GM23338 (cell line): Measurements from ENCODE around the gene AUH. TPM values are rescaled to one million over a fixed set of nuclear protein-coding genes. Genes with fewer than 3 reads are reported as not detected.

Source experiments
- ATAC-seq: fragments of 200-7000 bp; cut with Tn5 transposase; 3 replicates; pipeline ENCODE4 v1.9.1; 2020
- DNase-seq: peaks from one replicate; pipeline ENCODE4 v3.0.0-alpha.2; 2015; ENCODE audit warnings: low spot score
- H2AFZ ChIP-seq: fragments of 200-600 bp; sonication (generic); 2 replicates; pipeline ENCODE4 v1.8.0; 2016; ENCODE audit warnings: antibody characterized with exemption, mild to moderate bottlenecking, moderate library complexity
- H3F3A ChIP-seq: fragments of 200-600 bp; sonication (generic); replicated peaks from 2 replicates; pipeline ENCODE4 v1.8.0; 2017; ENCODE audit warnings: antibody characterized with exemption, mixed run types, low read depth
- H3K27ac ChIP-seq: fragments of 200-600 bp; sonication (generic); 2 replicates; pipeline ENCODE4 v1.6.1; 2016; ENCODE audit warnings: low read depth
- H3K27me3 ChIP-seq: fragments of 200-600 bp; sonication (generic); 2 replicates; pipeline ENCODE4 v1.8.0; 2016; ENCODE audit warnings: mild to moderate bottlenecking, mixed run types, moderate library complexity; ENCODE audit not compliant: insufficient read depth
- H3K36me3 ChIP-seq: fragments of 200-600 bp; sonication (generic); 2 replicates; pipeline ENCODE4 v1.8.0; 2016; ENCODE audit warnings: mild to moderate bottlenecking; ENCODE audit not compliant: insufficient read depth
- H3K4me1 ChIP-seq: fragments of 200-600 bp; sonication (generic); 2 replicates; pipeline ENCODE4 v1.8.0; 2016; ENCODE audit warnings: mild to moderate bottlenecking, moderate library complexity; ENCODE audit not compliant: insufficient read depth
- H3K4me2 ChIP-seq: fragments of 200-600 bp; sonication (generic); 2 replicates; pipeline ENCODE4 v1.7.1; 2017; ENCODE audit warnings: mixed run types
- H3K4me3 ChIP-seq: fragments of 200-600 bp; sonication (generic); 2 replicates; pipeline ENCODE4 v1.6.1; 2016; ENCODE audit warnings: mixed run types
- H3K79me2 ChIP-seq: fragments of 200-600 bp; sonication (generic); replicated peaks from 2 replicates; pipeline ENCODE4 v1.8.0; 2017; ENCODE audit warnings: mild to moderate bottlenecking; ENCODE audit not compliant: insufficient read depth
- H3K9me2 ChIP-seq: fragments of 200-600 bp; sonication (generic); 2 replicates; pipeline ENCODE4 v1.8.0; 2017; ENCODE audit not compliant: insufficient read depth
- H4K20me1 ChIP-seq: fragments of 200-600 bp; sonication (generic); replicated peaks from 2 replicates; pipeline ENCODE4 v1.8.0; 2017; ENCODE audit warnings: mild to moderate bottlenecking; ENCODE audit not compliant: insufficient read depth
- H3K27ac Mint-ChIP-seq: 2 replicates; pipeline ENCODE4 v1.8.0; 2020; ENCODE audit warnings: inconsistent platforms, mild to moderate bottlenecking, moderate library complexity, mixed read lengths
- H3K27me3 Mint-ChIP-seq: 3 replicates; pipeline ENCODE4 v1.8.0; 2022; ENCODE audit warnings: low read depth, mild to moderate bottlenecking, moderate library complexity, mixed read lengths, inconsistent platforms; ENCODE audit not compliant: insufficient read depth, poor library complexity
- H3K36me3 Mint-ChIP-seq: 3 replicates; pipeline ENCODE4 v1.8.0; 2021; ENCODE audit warnings: low read depth, mild to moderate bottlenecking, inconsistent platforms, moderate library complexity, mixed read lengths
- H3K4me1 Mint-ChIP-seq: 3 replicates; pipeline ENCODE4 v1.8.0; 2020; ENCODE audit warnings: mild to moderate bottlenecking, inconsistent platforms, mixed read lengths
- H3K4me3 Mint-ChIP-seq: 3 replicates; pipeline ENCODE4 v1.8.0; 2021; ENCODE audit warnings: moderate library complexity, mild to moderate bottlenecking, inconsistent platforms, mixed read lengths
- H3K9me3 Mint-ChIP-seq: 3 replicates; pipeline ENCODE4 v1.8.0; 2020; ENCODE audit warnings: moderate library complexity, mild to moderate bottlenecking, inconsistent platforms, mixed read lengths
- CREB1 ChIP-seq: fragments of 250-450 bp; sonication (Bioruptor Pico); IDR thresholded peaks from 2 replicates; pipeline ENCODE4 v1.5.0; 2020; ENCODE audit warnings: low read depth, mild to moderate bottlenecking, moderate library complexity
- EZH2 ChIP-seq: fragments of 200-600 bp; sonication (generic); IDR thresholded peaks from one replicate; pipeline ENCODE4 v1.8.0; 2017; ENCODE audit warnings: antibody characterized with exemption, mild to moderate bottlenecking, low read depth; ENCODE audit not compliant: unreplicated experiment
- EZH2phosphoT487 ChIP-seq: fragments of 200-600 bp; sonication (generic); IDR thresholded peaks from one replicate; pipeline ENCODE4 v1.8.1; 2018; ENCODE audit warnings: antibody characterized with exemption; ENCODE audit not compliant: unreplicated experiment
- JUNB ChIP-seq: IDR thresholded peaks from one replicate; pipeline ENCODE4 v1.6.1; 2016; ENCODE audit warnings: antibody characterized with exemption; ENCODE audit not compliant: unreplicated experiment
- NANOG ChIP-seq: IDR thresholded peaks from 2 replicates; pipeline ENCODE4 v1.6.1; 2016; ENCODE audit warnings: antibody characterized with exemption, borderline replicate concordance
- POLR2AphosphoS5 ChIP-seq: IDR thresholded peaks from 2 replicates; pipeline ENCODE4 v1.6.1; 2016; ENCODE audit warnings: antibody characterized with exemption, low read depth
- REST ChIP-seq: IDR thresholded peaks from one replicate; pipeline ENCODE4 v1.6.1; 2018; ENCODE audit warnings: antibody characterized with exemption; ENCODE audit not compliant: unreplicated experiment
- STAT1 ChIP-seq: IDR thresholded peaks from one replicate; pipeline ENCODE4 v1.6.1; 2016; ENCODE audit warnings: antibody characterized with exemption; ENCODE audit not compliant: unreplicated experiment
- ZNF114 ChIP-seq: fragments of 250-450 bp; sonication (Bioruptor Pico); IDR thresholded peaks from 2 replicates; pipeline ENCODE4 v1.5.0; 2020; ENCODE audit warnings: mild to moderate bottlenecking, moderate library complexity
- ZNF331 ChIP-seq: fragments of 250-450 bp; sonication (Bioruptor Pico); IDR thresholded peaks from 2 replicates; pipeline ENCODE4 v1.5.0; 2020; ENCODE audit warnings: low read depth, mild to moderate bottlenecking, moderate library complexity
- polyA plus RNA-seq: library from polyadenylated mRNA; unstranded; fragments of >200 nt; fragmentation: Nextera tagmentation; extraction: Ambion mirVana; gene quantifications from 2 replicates; pipeline ENCODE4 v1.2.1, GENCODE V29; 2016
- total RNA-seq: library from RNA; depleted of rRNA; stranded (reverse); fragments of >200 nt; shearing (Covaris generic); gene quantifications from 2 replicates; pipeline ENCODE4 v1.2.3, GENCODE V29; 2014
- TF ChIP-seq, protein P1 (sequence below), 2 experiments: fragments of 200-600 bp in 1 of 2; sonication (generic) in 1 of 2; conservative IDR thresholded peaks; 2 replicates each; pipeline versions ENCODE4 v1.5.1 to v1.6.1; 2016 to 2017; ENCODE audit warnings: antibody characterized with exemption in 2 of 2, low read depth in 2 of 2, mild to moderate bottlenecking in 2 of 2, moderate library complexity in 1 of 2
- TF ChIP-seq, protein P2 (sequence below): fragments of 250-450 bp; sonication (Bioruptor Pico); IDR thresholded peaks from 2 replicates; pipeline ENCODE4 v1.5.0; 2020; ENCODE audit warnings: mild to moderate bottlenecking, moderate library complexity
- TF ChIP-seq, protein P3 (sequence below): IDR thresholded peaks from 2 replicates; pipeline ENCODE4 v1.6.1; 2016; ENCODE audit warnings: antibody characterized with exemption

Gene AUH
- total and polyA plus RNA-seq, 2 experiments from 2014 or later, result 28.8 to 34.2 TPM

DNA sequence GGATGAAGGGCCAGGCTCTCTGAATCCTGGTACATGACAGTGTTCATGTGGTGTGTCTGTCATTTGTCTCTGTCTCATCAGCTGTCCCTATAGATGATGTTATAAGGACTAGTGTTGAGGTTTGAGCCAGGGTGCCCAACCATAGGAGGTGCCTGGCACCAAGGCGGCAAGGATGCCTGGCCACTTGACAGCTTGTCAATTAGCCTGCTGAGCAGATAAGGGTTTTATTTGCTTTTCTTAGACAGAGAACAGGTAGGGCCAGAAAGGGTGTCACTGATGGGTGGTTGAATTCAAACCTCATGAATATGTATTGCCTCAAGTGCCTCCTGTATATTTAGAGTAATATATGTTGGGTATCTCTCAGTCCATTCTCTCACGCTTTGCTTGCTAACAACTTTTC, 30.1 kb upstream of the AUH start:
- no peak overlapping the region for H2AFZ ChIP-seq

More for the DNA sequence above, 30.1 kb upstream of the AUH start:
- no peak overlapping the region for H3K4me2 ChIP-seq
- Mint-ChIP-seq H3K36me3 (no peaks in the 10 kb centered on the region), H3K4me3 (no peak overlapping the region), H3K27ac (no peak overlapping the region), H3K4me1 (no peaks in the 10 kb centered on the region), H3K9me3 (no peaks in the 10 kb centered on the region), H3K27me3 (no peaks in the 10 kb centered on the region)
- H3K27me3 ChIP-seq, result no peaks in the 10 kb centered on the region
- no peak for DNase-seq
- no peaks in the 10 kb centered on the region for H4K20me1 ChIP-seq
- no peaks in the 10 kb centered on the region for H3K9me2 ChIP-seq
- no peaks in the 10 kb centered on the region for H3K4me1 ChIP-seq
- H3K4me3 ChIP-seq, result no peak overlapping the region
- no peaks in the 10 kb centered on the region for H3F3A ChIP-seq
- no peak for TF ChIP-seq JUNB
- TF ChIP-seq EZH2phosphoT487, result no peak
- TF ChIP-seq, protein P1, sequence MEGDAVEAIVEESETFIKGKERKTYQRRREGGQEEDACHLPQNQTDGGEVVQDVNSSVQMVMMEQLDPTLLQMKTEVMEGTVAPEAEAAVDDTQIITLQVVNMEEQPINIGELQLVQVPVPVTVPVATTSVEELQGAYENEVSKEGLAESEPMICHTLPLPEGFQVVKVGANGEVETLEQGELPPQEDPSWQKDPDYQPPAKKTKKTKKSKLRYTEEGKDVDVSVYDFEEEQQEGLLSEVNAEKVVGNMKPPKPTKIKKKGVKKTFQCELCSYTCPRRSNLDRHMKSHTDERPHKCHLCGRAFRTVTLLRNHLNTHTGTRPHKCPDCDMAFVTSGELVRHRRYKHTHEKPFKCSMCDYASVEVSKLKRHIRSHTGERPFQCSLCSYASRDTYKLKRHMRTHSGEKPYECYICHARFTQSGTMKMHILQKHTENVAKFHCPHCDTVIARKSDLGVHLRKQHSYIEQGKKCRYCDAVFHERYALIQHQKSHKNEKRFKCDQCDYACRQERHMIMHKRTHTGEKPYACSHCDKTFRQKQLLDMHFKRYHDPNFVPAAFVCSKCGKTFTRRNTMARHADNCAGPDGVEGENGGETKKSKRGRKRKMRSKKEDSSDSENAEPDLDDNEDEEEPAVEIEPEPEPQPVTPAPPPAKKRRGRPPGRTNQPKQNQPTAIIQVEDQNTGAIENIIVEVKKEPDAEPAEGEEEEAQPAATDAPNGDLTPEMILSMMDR (conservative IDR thresholded peaks at IDR 0.05; ENCODE audit: low read depth in 2 of 2), result no peak
- TF ChIP-seq, protein P2, sequence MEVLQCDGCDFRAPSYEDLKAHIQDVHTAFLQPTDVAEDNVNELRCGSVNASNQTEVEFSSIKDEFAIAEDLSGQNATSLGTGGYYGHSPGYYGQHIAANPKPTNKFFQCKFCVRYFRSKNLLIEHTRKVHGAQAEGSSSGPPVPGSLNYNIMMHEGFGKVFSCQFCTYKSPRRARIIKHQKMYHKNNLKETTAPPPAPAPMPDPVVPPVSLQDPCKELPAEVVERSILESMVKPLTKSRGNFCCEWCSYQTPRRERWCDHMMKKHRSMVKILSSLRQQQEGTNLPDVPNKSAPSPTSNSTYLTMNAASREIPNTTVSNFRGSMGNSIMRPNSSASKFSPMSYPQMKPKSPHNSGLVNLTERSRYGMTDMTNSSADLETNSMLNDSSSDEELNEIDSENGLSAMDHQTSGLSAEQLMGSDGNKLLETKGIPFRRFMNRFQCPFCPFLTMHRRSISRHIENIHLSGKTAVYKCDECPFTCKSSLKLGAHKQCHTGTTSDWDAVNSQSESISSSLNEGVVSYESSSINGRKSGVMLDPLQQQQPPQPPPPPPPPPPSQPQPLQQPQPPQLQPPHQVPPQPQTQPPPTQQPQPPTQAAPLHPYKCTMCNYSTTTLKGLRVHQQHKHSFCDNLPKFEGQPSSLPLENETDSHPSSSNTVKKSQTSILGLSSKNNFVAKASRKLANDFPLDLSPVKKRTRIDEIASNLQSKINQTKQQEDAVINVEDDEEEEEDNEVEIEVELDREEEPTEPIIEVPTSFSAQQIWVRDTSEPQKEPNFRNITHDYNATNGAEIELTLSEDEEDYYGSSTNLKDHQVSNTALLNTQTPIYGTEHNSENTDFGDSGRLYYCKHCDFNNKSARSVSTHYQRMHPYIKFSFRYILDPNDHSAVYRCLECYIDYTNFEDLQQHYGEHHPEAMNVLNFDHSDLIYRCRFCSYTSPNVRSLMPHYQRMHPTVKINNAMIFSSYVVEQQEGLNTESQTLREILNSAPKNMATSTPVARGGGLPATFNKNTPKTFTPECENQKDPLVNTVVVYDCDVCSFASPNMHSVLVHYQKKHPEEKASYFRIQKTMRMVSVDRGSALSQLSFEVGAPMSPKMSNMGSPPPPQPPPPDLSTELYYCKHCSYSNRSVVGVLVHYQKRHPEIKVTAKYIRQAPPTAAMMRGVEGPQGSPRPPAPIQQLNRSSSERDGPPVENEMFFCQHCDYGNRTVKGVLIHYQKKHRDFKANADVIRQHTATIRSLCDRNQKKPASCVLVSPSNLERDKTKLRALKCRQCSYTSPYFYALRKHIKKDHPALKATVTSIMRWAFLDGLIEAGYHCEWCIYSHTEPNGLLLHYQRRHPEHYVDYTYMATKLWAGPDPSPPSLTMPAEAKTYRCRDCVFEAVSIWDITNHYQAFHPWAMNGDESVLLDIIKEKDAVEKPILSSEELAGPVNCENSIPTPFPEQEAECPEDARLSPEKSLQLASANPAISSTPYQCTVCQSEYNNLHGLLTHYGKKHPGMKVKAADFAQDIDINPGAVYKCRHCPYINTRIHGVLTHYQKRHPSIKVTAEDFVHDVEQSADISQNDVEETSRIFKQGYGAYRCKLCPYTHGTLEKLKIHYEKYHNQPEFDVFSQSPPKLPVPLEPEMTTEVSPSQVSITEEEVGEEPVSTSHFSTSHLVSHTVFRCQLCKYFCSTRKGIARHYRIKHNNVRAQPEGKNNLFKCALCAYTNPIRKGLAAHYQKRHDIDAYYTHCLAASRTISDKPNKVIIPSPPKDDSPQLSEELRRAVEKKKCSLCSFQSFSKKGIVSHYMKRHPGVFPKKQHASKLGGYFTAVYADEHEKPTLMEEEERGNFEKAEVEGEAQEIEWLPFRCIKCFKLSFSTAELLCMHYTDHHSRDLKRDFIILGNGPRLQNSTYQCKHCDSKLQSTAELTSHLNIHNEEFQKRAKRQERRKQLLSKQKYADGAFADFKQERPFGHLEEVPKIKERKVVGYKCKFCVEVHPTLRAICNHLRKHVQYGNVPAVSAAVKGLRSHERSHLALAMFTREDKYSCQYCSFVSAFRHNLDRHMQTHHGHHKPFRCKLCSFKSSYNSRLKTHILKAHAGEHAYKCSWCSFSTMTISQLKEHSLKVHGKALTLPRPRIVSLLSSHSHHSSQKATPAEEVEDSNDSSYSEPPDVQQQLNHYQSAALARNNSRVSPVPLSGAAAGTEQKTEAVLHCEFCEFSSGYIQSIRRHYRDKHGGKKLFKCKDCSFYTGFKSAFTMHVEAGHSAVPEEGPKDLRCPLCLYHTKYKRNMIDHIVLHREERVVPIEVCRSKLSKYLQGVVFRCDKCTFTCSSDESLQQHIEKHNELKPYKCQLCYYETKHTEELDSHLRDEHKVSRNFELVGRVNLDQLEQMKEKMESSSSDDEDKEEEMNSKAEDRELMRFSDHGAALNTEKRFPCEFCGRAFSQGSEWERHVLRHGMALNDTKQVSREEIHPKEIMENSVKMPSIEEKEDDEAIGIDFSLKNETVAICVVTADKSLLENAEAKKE (CRISPR knock-in tag), result no peak
- TF ChIP-seq POLR2AphosphoS5, result no peak
- no peak for TF ChIP-seq EZH2
- TF ChIP-seq, protein P3, sequence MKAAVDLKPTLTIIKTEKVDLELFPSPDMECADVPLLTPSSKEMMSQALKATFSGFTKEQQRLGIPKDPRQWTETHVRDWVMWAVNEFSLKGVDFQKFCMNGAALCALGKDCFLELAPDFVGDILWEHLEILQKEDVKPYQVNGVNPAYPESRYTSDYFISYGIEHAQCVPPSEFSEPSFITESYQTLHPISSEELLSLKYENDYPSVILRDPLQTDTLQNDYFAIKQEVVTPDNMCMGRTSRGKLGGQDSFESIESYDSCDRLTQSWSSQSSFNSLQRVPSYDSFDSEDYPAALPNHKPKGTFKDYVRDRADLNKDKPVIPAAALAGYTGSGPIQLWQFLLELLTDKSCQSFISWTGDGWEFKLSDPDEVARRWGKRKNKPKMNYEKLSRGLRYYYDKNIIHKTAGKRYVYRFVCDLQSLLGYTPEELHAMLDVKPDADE, result no peak
- TF ChIP-seq CREB1 (CRISPR knock-in tag), result no peak
- TF ChIP-seq ZNF114 (CRISPR knock-in tag), result no peak
- no peak for TF ChIP-seq STAT1
- no peak for TF ChIP-seq ZNF331
- no peak for TF ChIP-seq REST
- TF ChIP-seq NANOG, result no peak
- no peaks in the 10 kb centered on the region for H3K79me2 ChIP-seq
- no peaks in the 10 kb centered on the region for H3K36me3 ChIP-seq
- ATAC-seq, result no peak
- no peak overlapping the region for H3K27ac ChIP-seq
